HL-60 (cell line): Measurements from ENCODE around the gene P2RX3.

ENCODE experiments used
- CTCF ChIP-seq: IDR thresholded peaks from one replicate; pipeline ENCODE4 v1.5.1; 2011; ENCODE audit warnings: low read length, control low read depth, inconsistent platforms; ENCODE audit not compliant: insufficient read depth
- GABPA ChIP-seq: IDR thresholded peaks from 2 replicates; pipeline ENCODE4 v1.6.1; 2012; ENCODE audit warnings: low read depth
- POLR2AphosphoS5 ChIP-seq: IDR thresholded peaks from 2 replicates; pipeline ENCODE4 v1.6.1; 2012; ENCODE audit warnings: low read depth
- REST ChIP-seq: IDR thresholded peaks from 2 replicates; pipeline ENCODE4 v1.6.1; 2012; ENCODE audit warnings: low read depth; ENCODE audit not compliant: insufficient replicate concordance

- TF ChIP-seq CTCF (no peak), GABPA (no peak), POLR2AphosphoS5 (no peak), REST (no peak)
Measured at GRCh38 chr11:57315491-57315890, 22.7 kb upstream of the P2RX3 start.
